HUES48 (cell line): ENCODE measurements around the gene CPN1.
"Not testable (repeated sequence)": the region's sequence is repeated elsewhere in the genome, so short reads cannot be mapped to it uniquely, and the experiment has no call there.

Experiments used
- H3K27ac ChIP-seq: one replicate; pipeline ENCODE4 v1.7.0; 2013; ENCODE audit warnings: low read depth, low read length, inconsistent platforms
- H3K27me3 ChIP-seq: 2 replicates; pipeline ENCODE4 v1.6.1; 2013; ENCODE audit warnings: mild to moderate bottlenecking, low read length; ENCODE audit not compliant: control insufficient read depth, insufficient read depth
- H3K36me3 ChIP-seq: 2 replicates; pipeline ENCODE4 v1.6.1; 2013; ENCODE audit warnings: low read length; ENCODE audit not compliant: control insufficient read depth, insufficient read depth
- H3K4me1 ChIP-seq: 2 replicates; pipeline ENCODE4 v1.6.1; 2013; ENCODE audit warnings: mild to moderate bottlenecking, low read length; ENCODE audit not compliant: control insufficient read depth, insufficient read depth
- H3K4me3 ChIP-seq: 2 replicates; pipeline ENCODE4 v1.5.1; 2013; ENCODE audit warnings: mild to moderate bottlenecking, low read depth, low read length
- H3K9ac ChIP-seq: 2 replicates; pipeline ENCODE4 v1.6.1; 2013; ENCODE audit warnings: mild to moderate bottlenecking, low read depth, low read length, moderate library complexity
- H3K9me3 ChIP-seq: 2 replicates; pipeline ENCODE4 v1.6.1; 2013; ENCODE audit warnings: low read length; ENCODE audit not compliant: control insufficient read depth, insufficient read depth

Gene CPN1

DNA sequence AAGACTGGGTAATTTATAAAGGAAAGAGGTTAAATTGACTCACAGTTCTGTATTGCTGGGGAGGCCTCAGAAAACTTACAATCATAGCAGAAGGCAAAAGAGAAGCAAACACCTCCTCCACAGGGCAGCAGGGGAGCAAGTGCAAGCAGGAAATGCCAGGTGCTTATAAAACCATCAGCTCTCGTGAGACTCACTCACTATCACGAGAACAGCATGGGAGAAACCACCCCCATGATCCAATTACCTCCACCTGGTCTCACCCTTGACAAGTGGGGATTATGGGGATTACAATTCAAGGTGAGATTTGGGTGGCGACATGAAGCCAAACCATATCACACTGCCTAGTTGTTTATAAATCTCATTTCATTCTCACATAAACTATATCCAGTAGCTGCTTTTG lies 28.0 kb upstream of the CPN1 start:
- Histone ChIP-seq H3K36me3 (no peaks in the 10 kb centered on the region), H3K4me3 (no peak overlapping the region), H3K9ac (no peak overlapping the region), H3K9me3 (no peaks in the 10 kb centered on the region), H3K27ac (no peak overlapping the region), H3K4me1 (no peaks in the 10 kb centered on the region), H3K27me3 (no peaks in the 10 kb centered on the region)

DNA sequence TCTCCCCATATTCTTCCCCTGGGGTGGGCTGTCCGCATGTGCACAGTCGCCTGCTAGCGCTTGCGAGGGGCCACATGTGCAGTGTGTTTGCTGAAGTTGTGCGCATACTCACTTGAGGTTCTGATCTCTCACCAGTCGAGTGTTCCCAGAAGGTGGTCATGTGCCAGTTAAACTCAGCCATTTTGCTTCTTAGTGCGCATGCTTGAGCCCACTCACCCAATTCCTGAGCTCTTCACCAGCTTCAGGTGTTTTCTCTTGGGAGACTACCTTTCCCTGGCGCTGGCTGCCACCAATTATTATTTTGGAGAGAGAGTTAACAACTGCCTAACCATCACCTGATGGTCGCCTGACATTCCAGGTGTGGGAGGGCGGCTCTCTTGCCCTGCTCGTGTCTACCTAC lies 25.2 kb upstream of the CPN1 start:
- no peak overlapping the region for H3K27ac ChIP-seq
- H3K4me1 ChIP-seq, result no peaks in the 10 kb centered on the region
- H3K36me3 ChIP-seq, result no peaks in the 10 kb centered on the region
- H3K27me3 ChIP-seq, result no peaks in the 10 kb centered on the region
- H3K9ac ChIP-seq, result no peak overlapping the region
- H3K4me3 ChIP-seq, result no peak overlapping the region
- H3K9me3 ChIP-seq, result no peaks in the 10 kb centered on the region

GRCh38 chr10:100104300-100104699 lies 22.6 kb upstream of the CPN1 start:
- Histone ChIP-seq H3K27ac (no peak overlapping the region), H3K4me1 (no peaks in the 10 kb centered on the region), H3K4me3 (no peak overlapping the region), H3K9ac (no peak overlapping the region), H3K36me3 (no peaks in the 10 kb centered on the region), H3K9me3 (no peaks in the 10 kb centered on the region), H3K27me3 (no peaks in the 10 kb centered on the region)

GRCh38 chr10:100103581-100103980 lies 21.9 kb upstream of the CPN1 start:
- Histone ChIP-seq H3K9me3 (no peaks in the 10 kb centered on the region), H3K27ac (no peak overlapping the region), H3K36me3 (no peaks in the 10 kb centered on the region), H3K27me3 (no peaks in the 10 kb centered on the region), H3K9ac (no peak overlapping the region), H3K4me3 (no peak overlapping the region), H3K4me1 (no peaks in the 10 kb centered on the region)

GRCh38 chr10:100101192-100102076 lies 19.8 kb upstream of the CPN1 start:
- Histone ChIP-seq H3K9ac (no peak overlapping the region), H3K27me3 (no peaks in the 10 kb centered on the region), H3K4me3 (no peak overlapping the region), H3K4me1 (no peaks in the 10 kb centered on the region), H3K36me3 (no peaks in the 10 kb centered on the region), H3K9me3 (peaks cover 3% of the 10 kb centered on the region; the same call in 1 of the 2 replicates), H3K27ac (no peak overlapping the region)

DNA sequence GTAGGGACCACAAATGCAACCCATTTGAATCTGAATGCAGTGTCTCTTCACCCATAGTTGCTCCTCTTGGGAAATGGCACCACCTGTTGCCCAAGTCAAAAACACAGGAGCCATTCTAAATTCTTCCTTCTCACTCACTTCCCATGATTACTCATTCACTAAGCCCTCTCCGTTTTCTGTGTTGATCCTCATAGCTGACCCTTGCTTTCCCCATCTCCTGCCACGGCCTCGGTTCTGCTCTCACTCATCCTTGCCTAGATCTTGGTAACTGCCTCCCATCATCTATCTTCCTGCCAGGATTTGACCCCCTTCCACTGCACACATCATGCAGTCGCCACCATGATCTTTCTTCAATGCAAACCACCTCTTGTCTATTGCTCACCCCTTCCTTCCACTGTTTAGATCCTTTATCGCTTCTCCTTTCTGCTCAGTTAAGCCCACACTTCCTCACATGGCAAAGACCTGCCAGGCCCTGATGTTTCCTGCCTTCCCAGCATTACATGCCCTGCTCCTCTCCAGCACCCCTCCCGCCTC lies 19.0 kb upstream of the CPN1 start:
- Histone ChIP-seq H3K9me3 (peaks cover 7% of the 10 kb centered on the region; the same call in 1 of the 2 replicates), H3K27ac (no peak overlapping the region), H3K4me3 (no peak overlapping the region), H3K4me1 (no peaks in the 10 kb centered on the region), H3K36me3 (no peaks in the 10 kb centered on the region), H3K9ac (no peak overlapping the region), H3K27me3 (no peaks in the 10 kb centered on the region)

GRCh38 chr10:100089241-100089640 lies 7.6 kb upstream of the CPN1 start:
- no peak overlapping the region for H3K4me3 ChIP-seq

GRCh38 chr10:100086708-100087107 lies 5.0 kb upstream of the CPN1 start:
- not testable (repeated sequence) for H3K27ac ChIP-seq, H3K4me1 ChIP-seq, H3K4me3 ChIP-seq, H3K9ac ChIP-seq, H3K27me3 ChIP-seq, H3K36me3 ChIP-seq, H3K9me3 ChIP-seq

More at GRCh38 chr10:100089241-100089640, 7.6 kb upstream of the CPN1 start:
- H3K9ac ChIP-seq, result no peak overlapping the region
- H3K27ac ChIP-seq, result no peak overlapping the region
- peaks cover 5% of the 10 kb centered on the region for H3K9me3 ChIP-seq
- H3K27me3 ChIP-seq, result no peaks in the 10 kb centered on the region
- H3K36me3 ChIP-seq, result no peaks in the 10 kb centered on the region
- no peaks in the 10 kb centered on the region for H3K4me1 ChIP-seq

DNA sequence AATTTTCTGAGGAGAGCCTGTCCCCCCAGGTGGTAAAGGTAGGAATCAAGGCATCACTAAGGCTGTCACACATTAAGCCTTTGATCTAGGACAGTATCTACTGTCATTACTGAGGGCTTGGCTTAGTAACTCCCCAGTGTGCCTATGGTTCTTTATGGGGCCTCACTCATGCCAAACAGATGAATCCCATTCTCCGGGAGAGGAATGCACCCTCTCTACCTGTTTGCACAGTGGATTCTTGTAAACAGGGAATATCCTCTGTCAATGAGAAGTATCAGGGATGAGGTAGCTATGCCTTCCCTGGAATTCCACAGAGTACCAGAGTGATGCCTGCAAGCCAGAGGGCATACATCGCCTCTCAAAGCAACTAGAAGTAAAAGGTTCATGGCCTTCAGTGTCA lies 3.9 kb upstream of the CPN1 start:
- Histone ChIP-seq H3K27ac (no peak overlapping the region), H3K36me3 (no peaks in the 10 kb centered on the region), H3K4me1 (no peaks in the 10 kb centered on the region), H3K4me3 (no peak overlapping the region), H3K27me3 (no peaks in the 10 kb centered on the region), H3K9me3 (no peaks in the 10 kb centered on the region), H3K9ac (no peak overlapping the region)

DNA sequence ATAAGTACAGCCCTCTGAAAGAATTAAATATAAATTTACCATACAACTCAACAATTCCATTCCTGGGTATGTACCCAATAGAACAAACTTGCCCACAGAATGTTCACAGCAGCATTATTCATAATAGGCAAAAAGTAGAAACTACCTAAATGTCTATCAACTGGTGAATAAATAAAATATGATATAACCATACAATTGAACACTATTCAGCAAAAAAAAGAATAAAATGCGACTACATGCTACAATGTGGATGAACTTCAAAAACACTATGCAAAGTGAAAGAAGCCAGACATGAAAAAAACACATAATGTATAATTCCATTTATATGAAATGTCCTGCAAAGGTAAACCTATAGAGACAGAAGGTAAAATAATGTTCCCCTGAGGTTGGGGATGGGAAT lies 2.0 kb upstream of the CPN1 start:
- H3K9ac ChIP-seq, result no peak overlapping the region
- no peak overlapping the region for H3K27ac ChIP-seq
- H3K4me1 ChIP-seq, result no peaks in the 10 kb centered on the region
- H3K36me3 ChIP-seq, result no peaks in the 10 kb centered on the region
- no peaks in the 10 kb centered on the region for H3K27me3 ChIP-seq
- H3K9me3 ChIP-seq, result no peaks in the 10 kb centered on the region
- no peak overlapping the region for H3K4me3 ChIP-seq

DNA sequence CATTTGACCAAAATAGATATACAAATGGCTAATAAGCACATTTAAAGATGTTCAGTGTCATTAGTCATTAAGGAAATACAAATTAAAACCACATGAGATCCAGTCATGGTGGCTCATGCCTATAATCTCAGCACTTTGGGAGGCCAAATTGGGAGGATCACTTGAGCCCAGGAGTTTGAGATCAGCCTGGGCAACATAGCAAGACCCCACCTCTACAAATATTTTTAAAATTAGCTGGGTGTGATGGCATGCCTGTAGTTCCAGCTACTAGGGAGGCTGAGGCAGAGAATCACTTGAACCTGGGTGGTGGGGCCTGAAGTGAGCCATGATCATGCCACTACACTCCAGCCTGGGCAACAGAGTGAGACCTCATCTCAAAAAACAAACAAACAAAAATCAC lies 607 bp upstream of the CPN1 start:
- not testable (repeated sequence) for H3K9ac ChIP-seq, H3K27me3 ChIP-seq

More for the DNA sequence above, 607 bp upstream of the CPN1 start:
- not testable (repeated sequence) for H3K36me3 ChIP-seq, H3K9me3 ChIP-seq, H3K4me3 ChIP-seq, H3K27ac ChIP-seq, H3K4me1 ChIP-seq
